H1 (cell line): Measurements from ENCODE around the gene DYNLRB2. TPM values are rescaled to one million over a fixed set of nuclear protein-coding genes. Genes with fewer than 3 reads are reported as not detected.
A peak's percentile ranks its signal among the peaks of the same experiment; 100 is the strongest.

Experiments
- CTCF ChIA-PET: fragments of 300-600 bp; sonication (Branson Sonifier 250); formaldehyde crosslinking; loops from one replicate; lab custom pipeline; 2021; ENCODE audit not compliant: partially characterized antibody; lab: Charles Lee
- POLR2A ChIA-PET: fragments of 300-600 bp; sonication (Branson Sonifier 250); formaldehyde crosslinking; loops from one replicate; lab custom pipeline; 2021; ENCODE audit warnings: inconsistent platforms; ENCODE audit not compliant: partially characterized antibody; lab: Charles Lee
- DNase-seq, 2 experiments: peaks; one replicate each; pipeline versions ENCODE4 v3.0.0 to v3.0.0-alpha.2; 2010 to 2022; ENCODE audit warnings: low spot score in 2 of 2, low read depth in 1 of 2, mixed read lengths in 1 of 2
- FAIRE-seq: peaks from 2 replicates; lab custom pipeline; 2011; peaks lifted over from hg19 to GRCh38; lab: Jason Lieb, UNC
- H2AFZ ChIP-seq: 2 replicates; pipeline ENCODE4 v1.8.1; 2012; ENCODE audit warnings: low read length, inconsistent platforms
- H2AK5ac ChIP-seq: 2 replicates; pipeline ENCODE4 v1.6.1; 2013; ENCODE audit warnings: low read depth, low read length
- H2BK120ac ChIP-seq: replicated peaks from 2 replicates; pipeline ENCODE3; 2013; ENCODE audit warnings: low read depth, low read length, inconsistent platforms
- H2BK12ac ChIP-seq: 2 replicates; pipeline ENCODE4 v1.6.1; 2013; ENCODE audit warnings: low read depth, low read length
- H2BK15ac ChIP-seq: 2 replicates; pipeline ENCODE4 v1.6.1; 2013; ENCODE audit warnings: low read length
- H2BK20ac ChIP-seq: 2 replicates; pipeline ENCODE4 v1.6.1; 2013; ENCODE audit warnings: low read length
- H2BK5ac ChIP-seq: 2 replicates; pipeline ENCODE4 v1.6.1; 2013; ENCODE audit warnings: low read depth, low read length
- H3K14ac ChIP-seq: 2 replicates; pipeline ENCODE4 v1.6.1; 2013; ENCODE audit warnings: inconsistent platforms; ENCODE audit not compliant: insufficient read length
- H3K18ac ChIP-seq: 2 replicates; pipeline ENCODE4 v1.6.1; 2013; ENCODE audit warnings: low read length; ENCODE audit errors: extremely low read depth
- H3K23ac ChIP-seq: 2 replicates; pipeline ENCODE4 v1.6.1; 2013; ENCODE audit warnings: inconsistent platforms; ENCODE audit not compliant: insufficient read length
- H3K23me2 ChIP-seq: 2 replicates; pipeline ENCODE4 v1.6.1; 2013; ENCODE audit warnings: low read depth, low read length
- H3K27ac ChIP-seq: 2 replicates; pipeline ENCODE4 v1.6.1; 2011; ENCODE audit warnings: low read depth, low read length, inconsistent platforms
- H3K27me3 ChIP-seq, 4 experiments: replicated peaks in 1 of 4; 1 replicate in 1 of 4; 2 replicates in 3 of 4; pipeline versions ENCODE4 v1.6.1 to v1.8.1; 2011 to 2013; ENCODE audit warnings: low read length in 3 of 4, mild to moderate bottlenecking in 3 of 4, inconsistent platforms in 2 of 4, mixed read lengths in 2 of 4, moderate library complexity in 1 of 4; ENCODE audit not compliant: control insufficient read depth in 3 of 4, insufficient read depth in 3 of 4; ENCODE audit errors: extremely low read depth in 1 of 4
- H3K36me3 ChIP-seq, 4 experiments: 2 replicates each; pipeline versions ENCODE4 v1.6.1 to v1.8.1; 2011 to 2013; ENCODE audit warnings: mild to moderate bottlenecking in 4 of 4, low read length in 3 of 4, moderate library complexity in 2 of 4, control low read depth in 1 of 4, inconsistent platforms in 1 of 4; ENCODE audit not compliant: insufficient read depth in 4 of 4, control insufficient read depth in 2 of 4
- H3K4ac ChIP-seq: replicated peaks from 2 replicates; pipeline ENCODE3; 2013; ENCODE audit warnings: low read length, low read depth, mixed read lengths, inconsistent platforms; ENCODE audit not compliant: insufficient read length
- H3K4me1 ChIP-seq, 4 experiments: replicated peaks in 1 of 4; 1 replicate in 1 of 4; 2 replicates in 3 of 4; pipeline versions ENCODE4 v1.6.1 to v1.8.1; 2011 to 2013; ENCODE audit warnings: low read length in 3 of 4, inconsistent platforms in 2 of 4, mixed read lengths in 1 of 4; ENCODE audit not compliant: insufficient read depth in 4 of 4, control insufficient read depth in 3 of 4
- H3K4me2 ChIP-seq, 2 experiments: 2 replicates each; pipeline versions ENCODE4 v1.6.1 to v1.8.1; 2011 to 2013; ENCODE audit warnings: low read depth in 2 of 2, low read length in 2 of 2, control low read depth in 1 of 2, inconsistent platforms in 1 of 2, mild to moderate bottlenecking in 1 of 2; ENCODE audit not compliant: insufficient read depth in 1 of 2
- H3K4me3 ChIP-seq, 4 experiments: fragments of 200-600, 300-600 bp in 1 of 4; sonication (generic), shearing (Covaris generic), sonication (Bioruptor Twin) in 1 of 4; 2 replicates each; pipeline versions ENCODE4 v1.5.1 to v1.8.1; 2011 to 2016; ENCODE audit warnings: low read length in 4 of 4, low read depth in 3 of 4, control low read depth in 2 of 4, inconsistent platforms in 2 of 4, mild to moderate bottlenecking in 2 of 4, mixed read lengths in 1 of 4, moderate library complexity in 1 of 4; ENCODE audit not compliant: insufficient read depth in 2 of 4; ENCODE audit errors: extremely low read depth in 1 of 4
- H3K56ac ChIP-seq: replicated peaks from 2 replicates; pipeline ENCODE3; 2013; ENCODE audit warnings: low read depth, mild to moderate bottlenecking, mixed read lengths, low read length, inconsistent platforms; ENCODE audit not compliant: insufficient read length
- H3K79me1 ChIP-seq: 2 replicates; pipeline ENCODE4 v1.6.1; 2013; ENCODE audit warnings: low read depth, low read length, control low read depth
- H3K79me2 ChIP-seq, 2 experiments: 2 replicates each; pipeline versions ENCODE4 v1.6.1 to v1.8.1; 2012 to 2013; ENCODE audit warnings: low read length in 2 of 2, mild to moderate bottlenecking in 2 of 2, inconsistent platforms in 1 of 2; ENCODE audit not compliant: insufficient read depth in 2 of 2, control insufficient read depth in 1 of 2
- H3K9ac ChIP-seq, 4 experiments: replicated peaks in 1 of 4; 1 replicate in 1 of 4; 2 replicates in 3 of 4; pipeline versions ENCODE4 v1.6.1 to v1.8.1; 2011 to 2013; ENCODE audit warnings: low read depth in 3 of 4, low read length in 3 of 4, control low read depth in 2 of 4, mild to moderate bottlenecking in 2 of 4, moderate library complexity in 2 of 4, inconsistent platforms in 1 of 4; ENCODE audit errors: extremely low read depth in 1 of 4
- H3K9me3 ChIP-seq, 2 experiments: 2 replicates each; pipeline versions ENCODE4 v1.6.1 to v1.8.1; 2012 to 2013; ENCODE audit warnings: mild to moderate bottlenecking in 2 of 2, moderate library complexity in 2 of 2, control low read depth in 1 of 2, inconsistent platforms in 1 of 2, low read depth in 1 of 2, low read length in 1 of 2, mixed read lengths in 1 of 2; ENCODE audit not compliant: insufficient read depth in 2 of 2
- H4K20me1 ChIP-seq, 2 experiments: replicated peaks in 1 of 2; 2 replicates each; pipeline versions ENCODE3 to v1.8.1; 2011 to 2013; ENCODE audit warnings: inconsistent platforms in 2 of 2, low read length in 2 of 2, mild to moderate bottlenecking in 1 of 2; ENCODE audit not compliant: insufficient read depth in 2 of 2, control insufficient read depth in 1 of 2
- H4K5ac ChIP-seq: 2 replicates; pipeline ENCODE4 v1.6.1; 2013; ENCODE audit warnings: low read length, low read depth, mixed read lengths, inconsistent platforms; ENCODE audit not compliant: insufficient read length
- H4K8ac ChIP-seq: 2 replicates; pipeline ENCODE4 v1.8.0; 2013; ENCODE audit warnings: mild to moderate bottlenecking, moderate library complexity, low read length, inconsistent platforms; ENCODE audit not compliant: insufficient read depth; ENCODE audit errors: extremely low read depth
- H4K91ac ChIP-seq: replicated peaks from 2 replicates; pipeline ENCODE3; 2013; ENCODE audit warnings: low read length, mixed read lengths, inconsistent platforms; ENCODE audit not compliant: insufficient read length
- HDAC6 ChIP-seq: IDR thresholded peaks from one replicate; pipeline ENCODE4 v1.7.1; 2012; ENCODE audit warnings: low read depth, mild to moderate bottlenecking, inconsistent platforms, low read length, moderate library complexity
- WGBS, 2 experiments: shearing (Covaris generic) in 1 of 2; methylation state at CpG; one replicate each; pipeline versions ENCODE4 v1.1.6 to v1.1.7; 2013 to 2015; ENCODE audit warnings: low lambda C conversion rate in 2 of 2, mixed read lengths in 2 of 2, inconsistent platforms in 1 of 2, low coverage in 1 of 2, missing lambda C conversion rate in 1 of 2; ENCODE audit not compliant: insufficient replicate concordance in 2 of 2, insufficient coverage in 1 of 2, insufficient read length in 1 of 2; ENCODE audit errors: extremely low coverage in 1 of 2, missing lambda C conversion rate in 1 of 2; 5-methylcytosine and 5-hydroxymethylcytosine counted together
- polyA plus RNA-seq, 7 experiments: library from polyadenylated mRNA; depleted of rRNA in 3 of 7; stranded (reverse) in 5 of 7; unstranded in 2 of 7; fragments of >200 nt in 5 of 7; fragments of 200-250 nt in 2 of 7; gene quantifications; 1 replicate in 5 of 7; 2 replicates in 1 of 7; 4 replicates in 1 of 7; pipeline versions ENCODE4 v1.2.1 to v1.2.3, GENCODE V29; 2011 to 2013; ENCODE audit warnings: missing spikeins in 2 of 7, mixed read lengths in 2 of 7
- total RNA-seq: library from RNA; stranded (reverse); fragmentation: NEBNext Ultra II Directional; extraction: Animal tissue kit (Norgen Biotek cat#: 25700); gene quantifications from 2 replicates; pipeline ENCODE4 v1.2.1, GENCODE V29; 2021

Gene DYNLRB2
- total and polyA plus RNA-seq, 2 of the 8 experiments (the other 6 are each of a cell fraction or from before 2014, with no cell fraction given): not detected

DNA sequence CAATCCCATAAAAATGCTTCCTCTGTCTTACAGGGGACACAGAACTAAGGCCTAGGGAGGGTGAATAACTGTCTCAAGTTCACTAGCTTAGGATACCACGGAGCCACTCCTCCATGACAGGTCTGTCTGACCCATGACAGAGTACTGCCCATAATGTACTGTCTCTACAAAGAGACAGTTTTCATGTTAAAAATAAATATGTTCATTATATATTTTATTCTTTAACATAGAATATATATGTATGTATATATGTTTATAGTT, 28.3 kb upstream of the DYNLRB2 start:
- Histone ChIP-seq H2AFZ (no peak overlapping the region), H3K4ac (no peak overlapping the region), H4K20me1 (no peaks in the 10 kb centered on the region), H3K79me1 (no peaks in the 10 kb centered on the region), H3K9ac (no peak overlapping the region), H2BK15ac (no peak overlapping the region), H3K4me1 (peaks cover 0 to 2% (median 0%) of the 10 kb centered on the region in 4 experiments; a peak in 1 of 7 replicates), H3K23ac (peak overlapping the region; percentile 40), H3K56ac (no peak overlapping the region), H3K4me3 (no peak overlapping the region), H2AK5ac (no peak overlapping the region), H3K9me3 (no peaks in the 10 kb centered on the region), H4K91ac (no peak overlapping the region), H4K8ac (no peak overlapping the region), H3K27me3 (no peaks in the 10 kb centered on the region), H2BK5ac (no peak overlapping the region), H2BK12ac (no peak overlapping the region), H2BK120ac (no peak overlapping the region), H3K27ac (no peak overlapping the region), H3K36me3 (no peaks in the 10 kb centered on the region), H2BK20ac (no peak overlapping the region), H3K4me2 (no peak overlapping the region), H4K5ac (no peak overlapping the region), H3K18ac (no peak overlapping the region), H3K14ac (no peak overlapping the region), H3K23me2 (no peaks in the 10 kb centered on the region), H3K79me2 (no peaks in the 10 kb centered on the region)
- ChIA-PET POLR2A (no interaction called here), CTCF (interaction anchor here (1.1 kb wide), 1 partner anchor 21 kb away, joined by 3 read pairs; no protein-coding TSS in a partner anchor)
- FAIRE-seq (no peak), DNase-seq (no peak)
- TF ChIP-seq HDAC6: no peak
- 89% methylated on average over 1 of the region's 1 CpG; no CpG with 5 or more reads in 1 of the 2 experiments for WGBS, 2 experiments
